Fibroblast of the aortic adventitia (primary cell): ENCODE measurements around the gene ERICH6. TPM values are rescaled to one million over a fixed set of nuclear protein-coding genes. Genes with fewer than 3 reads are reported as not detected.

Experiments used
- DNase-seq: peaks from one replicate; pipeline ENCODE4 v3.0.0-alpha.2; 2010; ENCODE audit warnings: low read depth
- H3K4me3 ChIP-seq: 2 replicates; pipeline ENCODE4 v1.5.1; 2011; ENCODE audit warnings: low read depth, mild to moderate bottlenecking, control low read depth, low read length, moderate library complexity
- CTCF ChIP-seq: IDR thresholded peaks from 2 replicates; pipeline ENCODE4 v1.5.1; 2011; ENCODE audit warnings: mild to moderate bottlenecking, low read length, control low read depth, inconsistent platforms; ENCODE audit not compliant: insufficient read depth
- total RNA-seq: library from RNA; depleted of rRNA; stranded (reverse); fragments of >200 nt; gene quantifications from 2 replicates; pipeline ENCODE4 v1.2.3, GENCODE V29; 2012; ENCODE audit warnings: low replicate concordance

ERICH6 gene
- total RNA-seq, result 0.18 and 0.41 TPM in 2 replicates

GRCh38 chr3:150703756-150704344 lies at the start of gene ERICH6:
Gene ERICH6 (minus strand): TSS chr3:150703920. CDS start chr3:150703898, 22 bp downstream.
- TF ChIP-seq CTCF, result peak; percentile 30
- DNase-seq, result peak; percentile 85
- peak within 1 kb of the TSS; percentile 81 for H3K4me3 ChIP-seq

GRCh38 chr3:150751781-150752263 lies 48.1 kb upstream of the ERICH6 start:
- no peak for DNase-seq
- H3K4me3 ChIP-seq, result no peak overlapping the region
- TF ChIP-seq CTCF, result no peak

- DNase-seq, result no peak
- TF ChIP-seq CTCF, result no peak
- H3K4me3 ChIP-seq, result no peak overlapping the region
Observed at GRCh38 chr3:150749255-150749654, 45.5 kb upstream of the ERICH6 start.

GRCh38 chr3:150748684-150749047 lies 44.9 kb upstream of the ERICH6 start:
- DNase-seq, result no peak
- H3K4me3 ChIP-seq, result no peak overlapping the region
- no peak for TF ChIP-seq CTCF

GRCh38 chr3:150747886-150748683 lies 44.4 kb upstream of the ERICH6 start:
- DNase-seq, result peak; percentile 51
- no peak overlapping the region for H3K4me3 ChIP-seq
- TF ChIP-seq CTCF, result no peak

GRCh38 chr3:150746791-150747590 lies 43.3 kb upstream of the ERICH6 start:
- no peak overlapping the region for H3K4me3 ChIP-seq
- DNase-seq, result no peak

More at GRCh38 chr3:150746791-150747590, 43.3 kb upstream of the ERICH6 start:
- TF ChIP-seq CTCF, result no peak
